Hematopoietic multipotent progenitor cell treated with erythropoietin and hydrocortisone succinate and interleukin-3 and kit ligand, for 6 days (in vitro differentiated cells): ENCODE data around the gene AOPEP.

ENCODE experiments used
- DNase-seq: peaks from one replicate; pipeline ENCODE4 v3.0.0-alpha.2; 2015

The AOPEP gene

DNA sequence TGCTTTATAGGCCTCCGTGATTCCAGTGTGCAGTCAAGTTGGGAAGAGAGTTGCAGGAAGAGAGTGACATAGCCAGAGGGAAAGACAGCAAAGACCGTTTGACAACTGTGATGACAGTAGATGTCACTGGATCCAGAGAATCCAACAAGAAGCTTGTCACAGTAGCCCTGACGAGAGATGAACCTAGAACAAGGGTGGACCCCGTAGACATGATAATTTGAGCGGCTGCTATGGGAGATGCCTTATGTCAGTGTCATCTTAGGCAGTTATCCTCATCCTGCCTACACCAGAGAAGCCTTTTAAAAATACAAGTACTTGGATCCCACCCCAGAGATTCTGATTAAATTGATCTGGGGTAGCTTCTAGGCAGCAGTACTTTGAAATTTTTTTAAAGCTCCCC is 125.4 kb downstream of the AOPEP start:
- no peak for DNase-seq

DNA sequence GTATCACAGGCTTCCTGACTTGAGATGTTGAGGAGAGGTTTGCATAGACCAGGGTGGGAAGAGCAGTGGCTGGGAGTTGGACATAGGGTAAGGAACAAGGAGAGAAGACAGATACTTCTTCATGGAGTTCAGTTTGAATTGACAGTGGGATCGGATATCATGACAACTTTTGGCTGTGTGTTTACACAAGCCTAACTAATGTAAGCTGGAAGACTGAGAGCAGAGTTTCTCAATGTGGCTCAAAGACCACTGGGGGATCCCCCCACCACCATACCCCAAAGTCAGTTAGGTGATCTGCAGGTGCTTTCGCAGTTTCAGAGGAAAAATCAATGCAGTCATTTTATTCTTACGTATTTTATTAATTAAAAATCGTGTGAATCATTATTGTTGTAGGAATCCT is 125.9 kb downstream of the AOPEP start:
- no peak for DNase-seq

- DNase-seq, result no peak
These were observed 127.4 kb downstream of the AOPEP start for GRCh38 chr9:94853887-94854286.

- DNase-seq, result peak; percentile 41
These were observed 129.4 kb downstream of the AOPEP start for GRCh38 chr9:94855903-94856302.

DNA sequence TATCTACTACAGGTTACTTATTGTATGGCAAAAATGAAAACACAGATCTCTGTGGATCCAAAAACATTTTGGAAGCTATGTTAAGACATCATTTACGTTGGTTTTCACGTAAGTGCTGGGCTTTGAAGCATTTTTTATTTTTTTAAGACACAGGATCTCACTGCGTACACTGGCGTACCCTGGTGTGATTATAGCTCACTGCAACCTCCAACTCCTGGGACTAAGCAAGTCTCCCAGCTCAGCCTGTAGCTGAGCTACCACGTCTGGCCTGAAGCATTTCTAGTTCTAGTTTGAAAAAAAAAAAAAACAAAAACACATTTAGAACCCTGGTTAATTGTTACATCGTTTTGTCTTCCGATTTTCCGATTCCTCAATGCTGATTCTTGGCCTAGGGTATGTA is 131.3 kb downstream of the AOPEP start:
- no peak for DNase-seq

GRCh38 chr9:94859226-94859625 is 132.7 kb downstream of the AOPEP start:
- DNase-seq, result no peak

DNA sequence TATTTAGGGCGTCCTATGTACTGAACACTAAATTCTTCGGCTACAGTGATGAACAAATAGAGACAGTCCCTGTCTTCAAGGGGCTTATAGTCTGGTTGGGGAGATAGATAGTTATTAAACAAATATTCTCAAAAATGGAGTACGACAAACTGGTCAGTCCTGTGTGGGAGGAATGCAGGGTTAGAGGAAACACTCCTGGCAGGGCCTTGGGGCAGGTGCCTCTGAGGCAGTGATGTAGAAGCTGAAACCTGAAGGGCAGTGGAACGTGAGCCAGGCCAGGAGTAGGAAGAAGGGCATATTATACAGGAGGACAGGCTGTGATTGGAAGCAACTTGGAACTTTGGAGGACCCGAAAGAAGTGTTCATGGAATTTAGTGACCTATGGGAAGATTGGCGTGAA is 133.4 kb downstream of the AOPEP start:
- DNase-seq, result no peak

- DNase-seq, result peak; percentile 74
These were observed 134.4 kb downstream of the AOPEP start for GRCh38 chr9:94860678-94861588.

- DNase-seq, result no peak
These were observed 135.2 kb downstream of the AOPEP start for GRCh38 chr9:94861589-94862272.

DNA sequence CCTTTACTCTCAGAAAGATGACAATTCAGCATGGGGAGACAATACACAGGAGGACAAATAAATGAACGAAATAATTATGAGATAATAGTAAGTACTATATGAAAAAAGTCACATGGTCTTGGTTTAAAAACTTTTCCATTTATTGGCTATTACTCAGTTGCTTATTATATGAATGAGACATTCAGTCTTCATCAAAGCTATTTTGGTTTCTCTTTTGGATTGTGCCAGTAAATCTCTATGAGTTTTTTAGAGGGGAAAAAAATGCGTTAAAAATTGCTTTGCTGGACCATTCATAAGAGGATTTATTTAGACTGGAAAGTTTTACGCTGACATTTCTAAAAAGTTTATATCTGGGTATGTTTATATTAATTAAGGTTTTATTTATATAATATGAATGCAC is 137.7 kb downstream of the AOPEP start:
- DNase-seq, result no peak

GRCh38 chr9:94864862-94865509 is 138.5 kb downstream of the AOPEP start:
- no peak for DNase-seq

DNA sequence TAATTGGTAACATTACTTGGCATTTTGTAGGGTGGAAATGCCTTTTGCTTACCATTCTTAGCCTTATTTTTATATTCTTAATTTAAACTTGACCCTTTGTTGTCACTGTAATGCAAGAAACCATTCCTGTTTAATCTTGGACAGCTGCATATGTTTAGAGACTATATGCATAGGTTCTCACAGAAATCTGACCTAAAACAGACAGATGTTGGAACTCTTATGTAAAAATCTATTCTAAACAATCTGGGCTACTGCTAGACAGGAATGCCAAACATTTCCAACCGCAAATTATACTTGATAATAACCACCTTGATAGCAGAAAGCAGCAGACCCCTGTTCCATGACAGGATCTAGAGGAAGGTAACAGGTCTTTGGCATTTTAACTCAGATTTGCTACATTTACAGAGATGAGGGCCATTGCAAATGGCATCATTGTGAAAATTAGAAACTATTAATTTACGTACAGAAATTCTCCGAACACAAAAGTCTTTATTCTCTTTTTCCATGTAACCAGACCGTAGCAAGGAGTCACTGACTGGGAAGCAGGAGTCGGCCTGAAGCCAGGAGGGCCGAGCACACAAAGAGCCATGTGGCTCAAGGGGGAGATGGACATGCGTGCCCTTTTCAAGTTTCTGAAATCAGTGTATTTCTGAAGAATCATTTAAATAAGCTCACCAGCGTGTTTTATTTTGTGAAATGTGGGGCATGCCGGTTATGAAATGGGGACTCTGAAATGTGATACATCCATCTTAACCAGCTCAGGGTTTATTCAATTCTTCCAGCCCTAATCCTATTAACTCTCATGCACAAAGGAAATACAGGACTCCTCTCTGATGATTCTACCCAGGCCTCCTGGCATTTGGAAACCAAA is 139.3 kb downstream of the AOPEP start:
- DNase-seq, result no peak

GRCh38 chr9:94866770-94867169 is 140.3 kb downstream of the AOPEP start:
- no peak for DNase-seq

GRCh38 chr9:94867281-94867841 is 140.9 kb downstream of the AOPEP start:
- DNase-seq, result no peak

DNA sequence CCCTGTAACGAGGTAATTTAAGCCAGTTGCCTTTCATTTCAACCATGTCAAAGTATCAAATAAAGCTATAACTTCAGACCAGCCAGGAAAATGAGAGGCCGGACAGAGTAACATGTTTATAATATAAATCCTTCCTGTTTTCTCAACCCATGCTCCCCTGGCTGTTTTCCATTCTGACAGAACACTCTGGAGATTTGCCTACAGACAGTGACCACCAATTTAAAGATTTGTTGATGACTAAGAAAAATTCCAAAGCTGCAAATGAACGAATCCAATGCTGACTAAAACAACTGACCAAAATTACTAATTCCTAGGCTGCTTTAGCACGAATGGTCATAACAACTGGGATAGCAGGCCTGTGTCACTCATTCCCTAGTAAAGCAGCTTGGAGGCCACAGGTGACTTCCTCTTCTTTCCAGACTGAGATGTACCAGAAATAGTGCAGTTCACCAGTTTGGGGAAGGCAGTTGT is 141.4 kb downstream of the AOPEP start:
- DNase-seq, result no peak

- no peak for DNase-seq
These were observed 142.0 kb downstream of the AOPEP start for GRCh38 chr9:94868464-94868863.

DNA sequence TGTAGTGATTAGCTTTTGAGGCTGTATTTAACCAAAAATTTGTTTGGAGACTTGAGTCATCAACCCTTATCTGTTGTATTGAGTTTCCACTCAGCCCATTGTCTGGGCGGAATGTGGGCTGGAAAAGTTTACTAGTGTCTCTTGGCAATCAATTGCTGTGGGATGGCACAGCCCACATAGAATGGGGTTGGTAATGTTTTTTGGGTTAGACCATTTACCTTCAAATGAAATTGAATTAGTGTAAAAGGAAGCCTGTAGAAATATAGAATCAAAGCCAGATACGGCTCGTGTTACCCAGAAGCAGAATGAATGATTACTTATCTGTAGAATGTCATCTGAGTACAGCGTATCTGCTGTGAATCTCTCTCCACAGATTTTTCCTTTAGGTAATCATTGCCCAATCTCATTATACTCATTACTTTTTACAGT is 142.9 kb downstream of the AOPEP start:
- DNase-seq, result peak; percentile 48

DNA sequence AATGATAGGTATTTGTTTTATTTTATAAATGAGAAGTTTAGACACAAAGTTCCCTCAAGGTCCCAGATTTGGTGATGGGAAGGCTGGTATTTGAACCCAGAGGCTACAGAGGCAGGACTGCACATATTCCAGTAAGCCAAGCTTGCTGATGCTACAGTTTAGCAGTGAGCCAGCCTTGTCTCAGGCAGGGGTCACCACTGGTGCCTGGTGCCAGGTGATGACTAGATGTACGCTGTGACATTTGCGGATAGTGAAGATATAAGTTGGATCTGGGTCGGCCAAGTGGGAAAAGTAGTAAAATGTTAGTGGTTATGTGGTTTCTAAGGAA is 143.9 kb downstream of the AOPEP start:
- DNase-seq, result no peak

- peak; percentile 46 for DNase-seq
These were observed 144.5 kb downstream of the AOPEP start for GRCh38 chr9:94870793-94871558.

DNA sequence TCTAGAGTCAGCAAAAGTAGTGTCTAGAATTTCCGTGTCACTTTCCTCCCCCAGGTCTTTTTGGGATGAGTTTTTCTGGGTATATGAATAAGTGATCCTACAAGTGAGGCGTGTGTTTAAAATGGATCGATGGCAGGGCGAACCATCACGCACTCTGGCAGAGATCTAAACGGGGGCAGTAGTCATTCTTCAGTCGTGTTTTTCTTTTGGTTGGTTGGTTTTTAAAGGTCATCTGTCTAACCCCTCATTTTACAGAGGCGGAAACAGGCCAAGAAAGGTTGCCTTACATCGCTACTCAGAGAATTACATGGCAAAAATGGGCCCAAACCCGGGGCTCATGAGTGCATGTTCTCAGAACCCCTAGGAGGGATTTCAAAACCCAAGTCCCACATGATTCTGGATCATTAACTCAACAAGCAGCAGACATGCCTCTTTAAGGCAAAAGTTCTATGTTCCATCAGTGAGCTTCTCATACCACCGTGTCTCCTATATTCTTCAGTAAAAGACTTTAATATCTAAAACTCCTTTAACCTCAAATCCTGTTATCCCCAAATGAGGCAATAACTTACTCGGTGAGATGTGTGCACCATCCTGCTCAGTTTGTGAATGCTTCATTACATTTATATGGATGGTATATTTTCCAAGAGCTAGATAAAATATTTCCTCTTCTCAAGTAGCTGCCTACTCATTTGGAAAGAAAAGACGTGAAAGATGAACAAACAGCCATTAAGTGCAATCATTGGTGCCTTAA is 145.8 kb downstream of the AOPEP start:
- no peak for DNase-seq
